PC-3 (cell line): ENCODE results near the gene TPK1. TPM values are rescaled to one million over a fixed set of nuclear protein-coding genes. Genes with fewer than 3 reads are reported as not detected.

Experiments used
- ATAC-seq: fragments of 200-7000 bp; cut with Tn5 transposase; 2 replicates; pipeline ENCODE4 v1.9.1; 2020; ENCODE audit warnings: mild to moderate bottlenecking, moderate library complexity
- BruUV-seq: library from RNA; stranded (reverse); fragments of 400-500 nt; replicated peaks from 2 replicates; lab custom pipeline; 2021; lab: Mats Ljungman, UMichigan
- CTCF ChIA-PET: fragments of 300-600 bp; sonication (Branson Sonifier 250); formaldehyde crosslinking; loops from one replicate; lab custom pipeline; 2022; ENCODE audit warnings: antibody characterized with exemption; lab: Charles Lee
- POLR2A ChIA-PET: fragments of 300-600 bp; sonication (Branson Sonifier 250); formaldehyde crosslinking; loops from one replicate; lab custom pipeline; 2022; ENCODE audit warnings: antibody characterized with exemption; ENCODE audit not compliant: unreplicated experiment; lab: Charles Lee
- DNase-seq: peaks from one replicate; pipeline ENCODE4 v3.0.0-alpha.2; 2015
- H2AFZ ChIP-seq: fragments of 300-600 bp; sonication (generic); 2 replicates; pipeline ENCODE4 v1.6.0; 2016; ENCODE audit warnings: antibody characterized with exemption, low read length
- H3F3A ChIP-seq: fragments of 300-600 bp; sonication (generic); one replicate; pipeline ENCODE4 v1.6.0; 2017; ENCODE audit warnings: antibody characterized with exemption, low read length, control low read depth, mild to moderate bottlenecking; ENCODE audit not compliant: unreplicated experiment
- H3K27ac ChIP-seq: fragments of 300-600 bp; sonication (generic); 2 replicates; pipeline ENCODE4 v1.5.1; 2016; ENCODE audit warnings: mild to moderate bottlenecking, low read length
- H3K27me3 ChIP-seq: fragments of 300-600 bp; sonication (generic); 2 replicates; pipeline ENCODE4 v1.6.1; 2016; ENCODE audit warnings: low read length, mixed read lengths
- H3K36me3 ChIP-seq: fragments of 300-600 bp; sonication (generic); 2 replicates; pipeline ENCODE4 v1.6.1; 2016; ENCODE audit warnings: low read depth, mixed run types, low read length, mixed read lengths
- H3K4me1 ChIP-seq: fragments of 300-600 bp; sonication (generic); 2 replicates; pipeline ENCODE4 v1.5.1; 2016; ENCODE audit warnings: low read length; ENCODE audit not compliant: insufficient read depth
- H3K4me2 ChIP-seq: fragments of 300-600 bp; sonication (generic); 2 replicates; pipeline ENCODE4 v1.6.0; 2016; ENCODE audit warnings: low read length
- H3K4me3 ChIP-seq: fragments of 300-600 bp; sonication (generic); 2 replicates; pipeline ENCODE4 v1.5.1; 2016; ENCODE audit warnings: mild to moderate bottlenecking, low read length, mixed read lengths
- H3K79me2 ChIP-seq: fragments of 300-600 bp; sonication (generic); 2 replicates; pipeline ENCODE4 v1.6.1; 2017; ENCODE audit warnings: low read length, mixed read lengths
- H3K9ac ChIP-seq: fragments of 300-600 bp; sonication (generic); 2 replicates; pipeline ENCODE4 v1.6.0; 2016; ENCODE audit warnings: mild to moderate bottlenecking, low read length
- H3K9me2 ChIP-seq: fragments of 300-600 bp; sonication (generic); replicated peaks from 2 replicates; pipeline ENCODE4 v1.6.1; 2016; ENCODE audit warnings: mixed run types, low read length, mixed read lengths
- H3K9me3 ChIP-seq: fragments of 300-600 bp; sonication (generic); 2 replicates; pipeline ENCODE4 v1.6.1; 2016; ENCODE audit warnings: low read length, mixed read lengths
- H4K20me1 ChIP-seq: fragments of 300-600 bp; sonication (generic); 2 replicates; pipeline ENCODE4 v1.6.1; 2016; ENCODE audit warnings: low read length, mixed read lengths
- EZH2 ChIP-seq: fragments of 300-600 bp; sonication (generic); IDR thresholded peaks from one replicate; pipeline ENCODE4 v1.6.1; 2017; ENCODE audit warnings: antibody characterized with exemption, mild to moderate bottlenecking, low read length; ENCODE audit not compliant: unreplicated experiment
- EZH2phosphoT487 ChIP-seq: fragments of 300-600 bp; sonication (generic); IDR thresholded peaks from 2 replicates; pipeline ENCODE4 v1.6.1; 2018; ENCODE audit warnings: mild to moderate bottlenecking, antibody characterized with exemption, low read length, borderline replicate concordance
- intact Hi-C: fragments of 100-400 bp; cut with micrococcal nuclease; formaldehyde crosslinking; loops from 2 replicates; pipeline ENCODE4 v1.9.0; 2023
- total RNA-seq: library from RNA; depleted of rRNA; stranded (reverse); fragments of >200 nt; gene quantifications from 2 replicates; pipeline ENCODE4 v1.2.3, GENCODE V29; 2014
- TF ChIP-seq, protein P1 (sequence below): fragments of 300-600 bp; sonication (generic); conservative IDR thresholded peaks from 2 replicates; pipeline ENCODE4 v1.5.1; 2017; ENCODE audit warnings: antibody characterized with exemption, low read depth, mild to moderate bottlenecking, low read length

TPK1 gene
- total RNA-seq, 1 experiment from 2014 or later, result 4.5 TPM

DNA sequence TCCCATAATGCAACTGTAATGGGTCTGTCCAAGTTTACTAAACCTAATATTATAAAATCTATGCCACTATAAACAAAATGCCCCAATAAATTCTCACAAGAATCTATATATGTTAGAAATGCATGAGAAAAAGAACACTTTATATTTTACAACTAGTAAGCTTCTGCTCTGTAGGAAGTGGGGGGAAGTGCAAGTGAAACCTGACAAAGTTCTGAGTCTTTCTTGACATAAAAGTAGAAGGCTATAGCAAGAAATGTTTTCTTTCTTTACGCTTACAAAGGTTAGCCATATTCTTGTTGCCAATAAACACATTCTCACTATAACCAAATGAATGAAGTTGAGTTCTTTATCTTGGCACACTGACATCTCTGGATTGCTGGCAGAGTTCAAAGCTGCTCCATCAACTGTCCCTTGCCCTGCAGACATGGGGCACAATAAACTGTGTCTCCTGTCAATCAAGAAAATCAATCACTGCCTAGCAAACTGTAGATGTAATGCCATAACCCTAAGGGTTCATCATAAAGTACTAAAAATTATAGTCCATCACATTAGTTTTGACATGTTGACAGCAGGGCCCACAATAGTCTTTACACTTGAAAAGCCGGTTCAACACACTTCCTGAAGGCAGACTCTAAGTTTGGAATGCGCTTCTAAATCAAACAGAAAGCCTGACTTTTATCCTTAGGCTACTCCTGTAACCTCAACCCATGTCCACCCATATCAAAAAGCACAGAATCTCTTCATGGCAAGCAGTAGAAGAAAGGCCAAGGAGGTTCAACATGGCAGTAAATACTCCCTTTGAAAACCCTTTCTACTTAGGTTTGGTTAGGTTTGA, 58.6 kb downstream of the TPK1 start:
- ChIA-PET CTCF (no interaction called here), POLR2A (no interaction called here)
- Histone ChIP-seq H3K4me1 (no peaks in the 10 kb centered on the region), H3K9me3 (no peaks in the 10 kb centered on the region), H3K27me3 (no peaks in the 10 kb centered on the region), H3K36me3 (no peaks in the 10 kb centered on the region), H3K9me2 (no peaks in the 10 kb centered on the region), H3K4me3 (no peak overlapping the region), H3F3A (no peaks in the 10 kb centered on the region), H3K79me2 (no peaks in the 10 kb centered on the region), H3K27ac (no peak overlapping the region), H2AFZ (no peak overlapping the region), H3K4me2 (no peak overlapping the region), H4K20me1 (no peaks in the 10 kb centered on the region), H3K9ac (no peak overlapping the region)
- ATAC-seq, result no peak
- BruUV-seq, result no TSS peak
- intact Hi-C loops, result no loop called here
- TF ChIP-seq, protein P1, sequence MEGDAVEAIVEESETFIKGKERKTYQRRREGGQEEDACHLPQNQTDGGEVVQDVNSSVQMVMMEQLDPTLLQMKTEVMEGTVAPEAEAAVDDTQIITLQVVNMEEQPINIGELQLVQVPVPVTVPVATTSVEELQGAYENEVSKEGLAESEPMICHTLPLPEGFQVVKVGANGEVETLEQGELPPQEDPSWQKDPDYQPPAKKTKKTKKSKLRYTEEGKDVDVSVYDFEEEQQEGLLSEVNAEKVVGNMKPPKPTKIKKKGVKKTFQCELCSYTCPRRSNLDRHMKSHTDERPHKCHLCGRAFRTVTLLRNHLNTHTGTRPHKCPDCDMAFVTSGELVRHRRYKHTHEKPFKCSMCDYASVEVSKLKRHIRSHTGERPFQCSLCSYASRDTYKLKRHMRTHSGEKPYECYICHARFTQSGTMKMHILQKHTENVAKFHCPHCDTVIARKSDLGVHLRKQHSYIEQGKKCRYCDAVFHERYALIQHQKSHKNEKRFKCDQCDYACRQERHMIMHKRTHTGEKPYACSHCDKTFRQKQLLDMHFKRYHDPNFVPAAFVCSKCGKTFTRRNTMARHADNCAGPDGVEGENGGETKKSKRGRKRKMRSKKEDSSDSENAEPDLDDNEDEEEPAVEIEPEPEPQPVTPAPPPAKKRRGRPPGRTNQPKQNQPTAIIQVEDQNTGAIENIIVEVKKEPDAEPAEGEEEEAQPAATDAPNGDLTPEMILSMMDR, result no peak
- DNase-seq, result no peak

DNA sequence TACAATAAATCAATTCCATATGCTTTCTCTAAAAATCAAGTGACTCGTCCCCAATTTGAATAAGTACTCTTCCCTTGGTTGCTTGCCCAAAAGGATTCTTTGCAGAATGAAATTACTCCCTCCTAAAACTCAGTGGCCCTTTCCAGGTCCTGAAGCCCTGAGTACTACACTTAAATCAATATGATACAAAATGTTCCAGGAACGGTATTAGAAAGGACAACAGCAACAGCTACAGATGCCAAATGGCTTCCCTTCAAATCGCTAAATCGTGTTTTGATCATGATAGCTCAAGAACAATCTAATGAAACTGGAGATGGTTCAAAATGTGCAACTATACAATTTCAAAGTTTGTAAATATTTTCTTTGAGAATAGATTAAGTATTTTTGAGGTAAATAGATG, 59.4 kb downstream of the TPK1 start:
- intact Hi-C loops, result no loop called here
- DNase-seq (no peak), ATAC-seq (no peak)
- TF ChIP-seq EZH2phosphoT487 (no peak), EZH2 (no peak)
- TF ChIP-seq, protein P1, result no peak
- Histone ChIP-seq H3K9me2 (no peaks in the 10 kb centered on the region), H3F3A (no peaks in the 10 kb centered on the region), H3K27me3 (no peaks in the 10 kb centered on the region), H3K4me2 (no peak overlapping the region), H3K79me2 (no peaks in the 10 kb centered on the region), H4K20me1 (no peaks in the 10 kb centered on the region), H3K9ac (no peak overlapping the region), H3K36me3 (no peaks in the 10 kb centered on the region), H3K9me3 (no peaks in the 10 kb centered on the region), H2AFZ (no peak overlapping the region), H3K27ac (no peak overlapping the region), H3K4me1 (no peaks in the 10 kb centered on the region), H3K4me3 (no peak overlapping the region)
- BruUV-seq, result no TSS peak
- ChIA-PET POLR2A (no interaction called here), CTCF (no interaction called here)

DNA sequence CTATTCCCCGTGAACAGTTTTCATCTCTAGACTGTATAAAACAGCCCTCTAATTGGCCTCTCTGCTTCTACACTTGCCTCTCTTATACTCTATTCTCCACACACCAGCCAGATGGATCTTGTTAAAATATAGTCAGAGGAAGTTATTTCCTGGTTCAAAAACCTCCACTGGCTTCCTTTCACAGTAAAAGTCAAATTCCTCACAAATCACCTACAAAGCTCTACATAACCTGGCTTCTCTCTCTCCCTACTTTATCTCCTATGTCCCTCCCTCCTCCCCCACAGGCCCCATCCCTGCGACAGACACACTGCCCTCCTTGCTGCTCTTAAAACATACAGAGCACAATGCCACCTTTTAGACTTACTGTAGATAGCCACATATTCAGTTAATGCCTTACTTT, 60.1 kb downstream of the TPK1 start:
- Histone ChIP-seq H3K4me3 (no peak overlapping the region), H3K4me1 (no peaks in the 10 kb centered on the region), H3K9me2 (no peaks in the 10 kb centered on the region), H3F3A (no peaks in the 10 kb centered on the region), H3K79me2 (no peaks in the 10 kb centered on the region), H3K36me3 (no peaks in the 10 kb centered on the region), H3K9me3 (no peaks in the 10 kb centered on the region), H4K20me1 (no peaks in the 10 kb centered on the region), H3K9ac (no peak overlapping the region), H3K4me2 (no peak overlapping the region), H2AFZ (no peak overlapping the region), H3K27ac (no peak overlapping the region), H3K27me3 (no peaks in the 10 kb centered on the region)
- TF ChIP-seq EZH2 (no peak), EZH2phosphoT487 (no peak)
- TF ChIP-seq, protein P1, result no peak
- POLR2A ChIA-PET, result no interaction called here
- ATAC-seq (no peak), DNase-seq (no peak)
- CTCF ChIA-PET, result no interaction called here
- BruUV-seq, result no TSS peak
- intact Hi-C loops, result no loop called here
